ENCODE measurements around the gene SLC1A5. TPM values are rescaled to one million over a fixed set of nuclear protein-coding genes. Genes with fewer than 3 reads are reported as not detected.
A peak's percentile ranks its signal among the peaks of the same experiment; 100 is the strongest.

Gene SLC1A5
- total RNA-seq, 1 donor from 2014 or later = 39.5 TPM

DNA sequence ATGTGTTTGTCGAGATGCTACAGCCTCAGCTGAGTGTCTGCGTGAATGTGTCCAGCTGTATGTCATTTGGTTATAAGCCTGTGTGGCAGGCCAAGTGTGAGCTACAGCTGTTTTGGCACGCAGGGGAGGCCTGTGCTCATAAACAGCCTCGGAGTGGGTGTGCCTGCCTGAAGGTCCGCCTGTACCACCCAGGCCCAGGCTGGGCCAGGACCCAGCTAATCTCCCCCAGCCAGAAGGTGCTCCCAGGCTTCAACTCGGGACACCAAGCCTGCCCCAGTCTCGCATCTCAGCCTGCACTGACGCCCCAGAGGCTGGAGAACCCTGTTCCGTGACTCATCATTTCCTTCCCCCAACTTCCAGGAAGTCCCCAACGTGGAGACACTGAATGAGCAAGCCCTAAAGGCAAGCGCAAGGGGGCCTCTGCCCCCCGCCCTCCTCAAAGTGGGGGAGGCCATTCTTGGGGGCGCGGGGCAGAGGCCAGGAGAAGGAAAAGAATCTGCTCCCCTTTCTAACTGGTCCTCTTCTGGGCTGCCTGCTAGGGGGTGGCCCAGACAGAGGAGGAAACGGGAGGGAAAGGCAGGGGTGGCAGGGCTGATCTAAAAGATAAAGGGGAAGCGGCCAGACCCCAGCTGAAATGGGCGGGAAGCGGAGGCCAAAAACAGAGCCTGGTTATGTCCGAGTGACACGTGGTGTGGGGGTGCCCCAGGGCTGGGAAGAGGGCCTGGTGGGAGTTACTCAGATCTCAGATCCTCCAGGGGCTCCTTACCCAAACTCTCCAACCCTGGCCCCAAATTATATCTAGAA is 2.0 kb downstream of the SLC1A5 start:
- Mint-ChIP-seq H3K4me1 (peaks cover 41% of the 10 kb centered on the region), H3K9me3 (no peaks in the 10 kb centered on the region), H3K36me3 (peaks cover 7% of the 10 kb centered on the region), H3K27ac (peak overlapping the region; percentile 94), H3K4me3 (peak overlapping the region; percentile 96), H3K27me3 (ENCODE audit: insufficient read depth, low read depth) (peaks cover 4% of the 10 kb centered on the region)
- peak; percentile 59 for DNase-seq (ENCODE audit: low spot score)
- Histone ChIP-seq H3K79me2 (ENCODE audit: low read depth) (peaks cover 68% of the 10 kb centered on the region), H3K36me3 (no peaks in the 10 kb centered on the region), H3K27me3 (peaks cover 8% of the 10 kb centered on the region), H3K9ac (peak overlapping the region; percentile 53), H4K20me1 (ENCODE audit: low read depth) (peaks cover 48% of the 10 kb centered on the region), H3K27ac (no peak overlapping the region), H3K9me3 (ENCODE audit: low read depth) (no peaks in the 10 kb centered on the region), H3F3A (ENCODE audit: low read depth) (peaks cover 22% of the 10 kb centered on the region), H3K4me3 (peak overlapping the region; percentile 53), H2AFZ (replicated peaks) (no peak overlapping the region), H3K4me1 (peaks cover 20% of the 10 kb centered on the region), H3K4me2 (peak overlapping the region; percentile 78)
- TF ChIP-seq EZH2 (IDR thresholded peaks at IDR 0.05) (no peak), EZH2phosphoT487 (IDR thresholded peaks at IDR 0.05) (no peak)
- TF ChIP-seq, protein P1, sequence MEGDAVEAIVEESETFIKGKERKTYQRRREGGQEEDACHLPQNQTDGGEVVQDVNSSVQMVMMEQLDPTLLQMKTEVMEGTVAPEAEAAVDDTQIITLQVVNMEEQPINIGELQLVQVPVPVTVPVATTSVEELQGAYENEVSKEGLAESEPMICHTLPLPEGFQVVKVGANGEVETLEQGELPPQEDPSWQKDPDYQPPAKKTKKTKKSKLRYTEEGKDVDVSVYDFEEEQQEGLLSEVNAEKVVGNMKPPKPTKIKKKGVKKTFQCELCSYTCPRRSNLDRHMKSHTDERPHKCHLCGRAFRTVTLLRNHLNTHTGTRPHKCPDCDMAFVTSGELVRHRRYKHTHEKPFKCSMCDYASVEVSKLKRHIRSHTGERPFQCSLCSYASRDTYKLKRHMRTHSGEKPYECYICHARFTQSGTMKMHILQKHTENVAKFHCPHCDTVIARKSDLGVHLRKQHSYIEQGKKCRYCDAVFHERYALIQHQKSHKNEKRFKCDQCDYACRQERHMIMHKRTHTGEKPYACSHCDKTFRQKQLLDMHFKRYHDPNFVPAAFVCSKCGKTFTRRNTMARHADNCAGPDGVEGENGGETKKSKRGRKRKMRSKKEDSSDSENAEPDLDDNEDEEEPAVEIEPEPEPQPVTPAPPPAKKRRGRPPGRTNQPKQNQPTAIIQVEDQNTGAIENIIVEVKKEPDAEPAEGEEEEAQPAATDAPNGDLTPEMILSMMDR (IDR thresholded peaks at IDR 0.05) = no peak

- H3K36me3 Mint-ChIP-seq = peaks cover 7% of the 10 kb centered on the region
- H3K4me1 ChIP-seq = peaks cover 20% of the 10 kb centered on the region
- H4K20me1 ChIP-seq (ENCODE audit: low read depth) = peaks cover 50% of the 10 kb centered on the region
- peaks cover 8% of the 10 kb centered on the region for H3K27me3 ChIP-seq
- TF ChIP-seq EZH2phosphoT487 (IDR thresholded peaks at IDR 0.05) (no peak), EZH2 (IDR thresholded peaks at IDR 0.05) (no peak)
- TF ChIP-seq, protein P1 (IDR thresholded peaks at IDR 0.05) = no peak
- H3K4me1 Mint-ChIP-seq = peaks cover 41% of the 10 kb centered on the region
- no peak for DNase-seq (ENCODE audit: low spot score)
- no peak overlapping the region for H3K27ac Mint-ChIP-seq
- no peaks in the 10 kb centered on the region for H3K9me3 ChIP-seq (ENCODE audit: low read depth)
- no peaks in the 10 kb centered on the region for H3K36me3 ChIP-seq
- no peaks in the 10 kb centered on the region for H3K9me3 Mint-ChIP-seq
- peak overlapping the region; percentile 78 for H3K4me2 ChIP-seq
- H3K79me2 ChIP-seq (ENCODE audit: low read depth) = peaks cover 72% of the 10 kb centered on the region
- no peak overlapping the region for H3K27ac ChIP-seq
- H2AFZ ChIP-seq (replicated peaks) = no peak overlapping the region
- no peak overlapping the region for H3K9ac ChIP-seq
- H3K4me3 Mint-ChIP-seq = peak overlapping the region; percentile 96
- peaks cover 22% of the 10 kb centered on the region for H3F3A ChIP-seq (ENCODE audit: low read depth)
- peak overlapping the region; percentile 53 for H3K4me3 ChIP-seq
- H3K27me3 Mint-ChIP-seq (ENCODE audit: insufficient read depth, low read depth) = peaks cover 4% of the 10 kb centered on the region
Observed at GRCh38 chr19:46785980-46786235, 2.5 kb downstream of the SLC1A5 start.

DNA sequence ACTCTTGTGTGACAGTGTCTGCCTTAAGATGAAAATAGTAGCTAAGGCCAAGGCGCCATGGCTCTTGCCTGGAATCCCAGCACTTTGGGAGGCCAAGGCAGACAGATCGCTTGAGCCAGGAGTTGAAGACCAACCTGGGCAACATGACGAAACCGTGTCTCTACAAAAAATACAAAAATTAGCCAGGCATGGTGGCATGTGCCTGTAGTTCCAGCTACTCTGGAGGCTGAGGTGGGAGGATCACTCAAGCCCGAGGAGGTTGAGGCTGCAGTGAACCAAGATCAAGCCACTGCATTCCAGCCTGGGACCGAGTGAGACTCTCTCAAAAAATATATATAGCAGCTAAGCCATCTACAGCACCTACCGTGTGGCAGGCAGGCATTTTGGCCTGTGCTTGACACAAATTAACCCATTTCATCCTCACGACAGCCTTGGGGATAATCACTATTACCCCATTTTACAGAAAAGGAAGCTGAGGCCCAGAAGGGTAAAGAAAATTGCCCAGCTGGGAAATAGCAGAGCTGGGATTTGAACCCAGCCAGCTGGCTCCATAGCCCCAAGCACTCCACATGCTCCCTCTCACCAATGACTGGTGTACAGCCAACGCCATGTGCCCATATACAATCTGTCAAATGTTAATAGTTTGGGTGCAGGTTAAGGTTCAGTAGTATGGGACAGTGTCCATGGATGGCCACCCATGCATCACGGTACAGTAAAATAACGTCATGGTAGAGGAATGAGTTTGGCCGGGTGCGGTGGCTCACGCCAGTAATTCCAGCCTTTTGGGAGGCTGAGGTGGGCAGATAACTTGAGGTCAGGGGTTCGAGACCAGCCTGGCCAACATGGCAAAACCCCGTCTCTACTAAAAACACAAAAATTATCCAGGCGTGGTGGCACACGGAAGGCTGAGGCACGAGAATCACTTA is 3.1 kb downstream of the SLC1A5 start:
- H3K27me3 ChIP-seq = peaks cover 8% of the 10 kb centered on the region
- H3F3A ChIP-seq (ENCODE audit: low read depth) = peaks cover 22% of the 10 kb centered on the region
- peaks cover 20% of the 10 kb centered on the region for H3K4me1 ChIP-seq
- Mint-ChIP-seq H3K4me3 (peak overlapping the region; percentile 96), H3K27me3 (ENCODE audit: insufficient read depth, low read depth) (peaks cover 4% of the 10 kb centered on the region), H3K9me3 (no peaks in the 10 kb centered on the region), H3K36me3 (peaks cover 7% of the 10 kb centered on the region), H3K4me1 (peaks cover 41% of the 10 kb centered on the region), H3K27ac (no peak overlapping the region)
- H3K36me3 ChIP-seq = no peaks in the 10 kb centered on the region
- H3K9me3 ChIP-seq (ENCODE audit: low read depth) = no peaks in the 10 kb centered on the region
- H3K79me2 ChIP-seq (ENCODE audit: low read depth) = peaks cover 72% of the 10 kb centered on the region
- TF ChIP-seq EZH2phosphoT487 (IDR thresholded peaks at IDR 0.05) (no peak), EZH2 (IDR thresholded peaks at IDR 0.05) (no peak)
- TF ChIP-seq, protein P1 (IDR thresholded peaks at IDR 0.05) = no peak
- no peak for DNase-seq (ENCODE audit: low spot score)
- H4K20me1 ChIP-seq (ENCODE audit: low read depth) = peaks cover 50% of the 10 kb centered on the region
- peak overlapping the region; percentile 53 for H3K4me3 ChIP-seq
- H3K4me2 ChIP-seq = peak overlapping the region; percentile 78
- H3K27ac ChIP-seq = peak overlapping the region; percentile 14
- H3K9ac ChIP-seq = no peak overlapping the region
- no peak overlapping the region for H2AFZ ChIP-seq (replicated peaks)

Measured in neural progenitor cell (in vitro differentiated cells).